KMS-11 (cell line): ENCODE results near the gene SLC6A14.
A peak's percentile ranks its signal among the peaks of the same experiment; 100 is the strongest.

Experiments used
- H2AFZ ChIP-seq: fragments of 200-600 bp; sonication (generic); 2 replicates; pipeline ENCODE4 v1.6.1; 2016; ENCODE audit warnings: antibody characterized with exemption, mixed run types, low read depth
- H3K27ac ChIP-seq: fragments of 200-600 bp; sonication (generic); 2 replicates; pipeline ENCODE4 v1.6.1; 2016; ENCODE audit warnings: mild to moderate bottlenecking, mixed run types
- H3K27me3 ChIP-seq: fragments of 200-600 bp; sonication (generic); 2 replicates; pipeline ENCODE4 v1.6.1; 2017; ENCODE audit warnings: mild to moderate bottlenecking, low read depth, mixed run types, moderate library complexity; ENCODE audit not compliant: insufficient read depth
- H3K36me3 ChIP-seq: fragments of 200-600 bp; sonication (generic); 2 replicates; pipeline ENCODE4 v1.6.1; 2017; ENCODE audit warnings: mild to moderate bottlenecking, mixed run types; ENCODE audit not compliant: insufficient read depth
- H3K4me1 ChIP-seq: fragments of 200-600 bp; sonication (generic); 2 replicates; pipeline ENCODE4 v1.6.1; 2016; ENCODE audit warnings: mild to moderate bottlenecking, low read depth, mixed run types; ENCODE audit not compliant: poor library complexity, severe bottlenecking
- H3K4me2 ChIP-seq: fragments of 200-600 bp; sonication (generic); 2 replicates; pipeline ENCODE4 v1.7.0; 2016; ENCODE audit warnings: mild to moderate bottlenecking, mixed run types
- H3K4me3 ChIP-seq: fragments of 200-600 bp; sonication (generic); IDR thresholded peaks from 2 replicates; pipeline ENCODE4 v1.6.1; 2017; ENCODE audit warnings: low read depth, low read length, mixed read lengths; ENCODE audit not compliant: insufficient read depth
- H3K79me2 ChIP-seq: fragments of 200-600 bp; sonication (generic); 2 replicates; pipeline ENCODE4 v1.6.1; 2016; ENCODE audit warnings: low read depth, mixed run types; ENCODE audit not compliant: insufficient read depth
- H3K9ac ChIP-seq: fragments of 200-600 bp; sonication (generic); 2 replicates; pipeline ENCODE4 v1.6.1; 2016; ENCODE audit warnings: mild to moderate bottlenecking, mixed run types
- H4K20me1 ChIP-seq: fragments of 200-600 bp; sonication (generic); 2 replicates; pipeline ENCODE4 v1.6.1; 2016; ENCODE audit warnings: mild to moderate bottlenecking, mixed run types; ENCODE audit not compliant: insufficient read depth
- TF ChIP-seq, protein P1 (sequence below): fragments of 200-600 bp; sonication (generic); conservative IDR thresholded peaks from 2 replicates; pipeline ENCODE4 v1.6.1; 2017; ENCODE audit warnings: low read depth, mild to moderate bottlenecking, antibody characterized with exemption, low read length, moderate library complexity, mixed read lengths

SLC6A14 gene

GRCh38 chrX:116449156-116449555, 12.8 kb downstream of the SLC6A14 start:
- H3K27me3 ChIP-seq, result no peaks in the 10 kb centered on the region
- H2AFZ ChIP-seq, result no peak overlapping the region
- no peak overlapping the region for H3K27ac ChIP-seq
- no peaks in the 10 kb centered on the region for H3K36me3 ChIP-seq
- H3K4me2 ChIP-seq, result no peak overlapping the region
- TF ChIP-seq, protein P1, sequence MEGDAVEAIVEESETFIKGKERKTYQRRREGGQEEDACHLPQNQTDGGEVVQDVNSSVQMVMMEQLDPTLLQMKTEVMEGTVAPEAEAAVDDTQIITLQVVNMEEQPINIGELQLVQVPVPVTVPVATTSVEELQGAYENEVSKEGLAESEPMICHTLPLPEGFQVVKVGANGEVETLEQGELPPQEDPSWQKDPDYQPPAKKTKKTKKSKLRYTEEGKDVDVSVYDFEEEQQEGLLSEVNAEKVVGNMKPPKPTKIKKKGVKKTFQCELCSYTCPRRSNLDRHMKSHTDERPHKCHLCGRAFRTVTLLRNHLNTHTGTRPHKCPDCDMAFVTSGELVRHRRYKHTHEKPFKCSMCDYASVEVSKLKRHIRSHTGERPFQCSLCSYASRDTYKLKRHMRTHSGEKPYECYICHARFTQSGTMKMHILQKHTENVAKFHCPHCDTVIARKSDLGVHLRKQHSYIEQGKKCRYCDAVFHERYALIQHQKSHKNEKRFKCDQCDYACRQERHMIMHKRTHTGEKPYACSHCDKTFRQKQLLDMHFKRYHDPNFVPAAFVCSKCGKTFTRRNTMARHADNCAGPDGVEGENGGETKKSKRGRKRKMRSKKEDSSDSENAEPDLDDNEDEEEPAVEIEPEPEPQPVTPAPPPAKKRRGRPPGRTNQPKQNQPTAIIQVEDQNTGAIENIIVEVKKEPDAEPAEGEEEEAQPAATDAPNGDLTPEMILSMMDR, result no peak
- H3K4me3 ChIP-seq, result no peak overlapping the region
- H4K20me1 ChIP-seq, result no peaks in the 10 kb centered on the region
- H3K4me1 ChIP-seq, result no peaks in the 10 kb centered on the region
- no peak overlapping the region for H3K9ac ChIP-seq
- H3K79me2 ChIP-seq, result no peaks in the 10 kb centered on the region

GRCh38 chrX:116462822-116463221, 26.4 kb downstream of the SLC6A14 start, which contains the start of gene CT83:
Gene CT83, minus strand, starts transcription at chrX:116462976. Its CDS starts 120 bp downstream, at chrX:116462856.
- Histone ChIP-seq H4K20me1 (no peaks in the 10 kb centered on the region), H3K27me3 (no peaks in the 10 kb centered on the region), H3K36me3 (no peaks in the 10 kb centered on the region), H3K79me2 (no peaks in the 10 kb centered on the region), H3K4me1 (no peaks in the 10 kb centered on the region), H3K4me3 (no peak within 1 kb of the TSS), H2AFZ (no peak within 1 kb of the TSS), H3K27ac (no peak within 1 kb of the TSS), H3K4me2 (no peak within 1 kb of the TSS), H3K9ac (no peak within 1 kb of the TSS)
- TF ChIP-seq, protein P1, result no peak

DNA sequence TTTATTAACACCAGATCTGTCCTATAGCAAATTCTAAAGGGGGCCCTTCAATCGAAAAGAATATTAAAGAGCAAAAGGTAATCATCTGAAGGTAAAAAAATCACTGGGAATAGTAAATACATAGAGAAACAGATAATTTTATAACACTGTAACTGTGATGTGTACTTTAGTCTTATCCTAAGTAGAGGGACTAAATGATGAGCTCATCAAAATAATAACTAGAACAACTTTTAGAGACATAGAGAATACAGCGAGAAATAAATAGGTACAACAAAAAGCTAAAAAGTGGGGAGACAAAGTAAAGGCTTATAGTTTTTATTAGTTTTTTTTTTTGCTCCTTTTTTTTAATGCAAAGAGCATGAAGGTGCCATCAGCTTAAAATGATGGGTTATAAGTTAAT, 43.7 kb downstream of the SLC6A14 start:
- Histone ChIP-seq H3K36me3 (no peaks in the 10 kb centered on the region), H3K4me1 (no peaks in the 10 kb centered on the region), H2AFZ (no peak overlapping the region), H3K4me3 (no peak overlapping the region), H3K9ac (no peak overlapping the region), H4K20me1 (no peaks in the 10 kb centered on the region), H3K27ac (no peak overlapping the region), H3K4me2 (no peak overlapping the region), H3K79me2 (no peaks in the 10 kb centered on the region), H3K27me3 (no peaks in the 10 kb centered on the region)
- TF ChIP-seq, protein P1, result no peak

DNA sequence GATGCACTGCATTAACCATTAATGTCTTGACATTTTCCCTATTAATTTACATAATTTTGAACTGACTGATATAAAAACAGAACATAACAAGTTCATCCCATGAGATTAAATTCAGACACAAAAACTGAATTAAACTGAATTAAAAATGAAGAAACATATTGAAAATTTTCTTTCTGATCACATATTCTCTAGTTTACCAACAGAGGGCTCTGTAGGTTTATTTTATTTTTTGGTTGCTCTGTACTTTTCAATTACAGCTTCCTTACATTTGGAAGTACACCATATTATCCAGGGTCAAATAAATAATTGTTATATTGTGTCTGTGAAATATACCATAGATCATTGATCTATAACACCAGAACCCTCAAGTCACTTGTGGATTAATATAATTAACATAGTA, 53.7 kb downstream of the SLC6A14 start:
- no peaks in the 10 kb centered on the region for H3K27me3 ChIP-seq
- TF ChIP-seq, protein P1, result peak; percentile 50; the same call in 1 of the 2 replicates
- no peaks in the 10 kb centered on the region for H4K20me1 ChIP-seq
- H3K4me2 ChIP-seq, result no peak overlapping the region
- no peak overlapping the region for H3K27ac ChIP-seq
- H3K36me3 ChIP-seq, result no peaks in the 10 kb centered on the region
- no peaks in the 10 kb centered on the region for H3K79me2 ChIP-seq
- no peak overlapping the region for H3K4me3 ChIP-seq
- no peak overlapping the region for H3K9ac ChIP-seq
- H2AFZ ChIP-seq, result no peak overlapping the region
- no peaks in the 10 kb centered on the region for H3K4me1 ChIP-seq
